Measurements from ENCODE around the gene EMILIN2. TPM values are rescaled to one million over a fixed set of nuclear protein-coding genes. Genes with fewer than 3 reads are reported as not detected.

The EMILIN2 gene
- polyA plus RNA-seq, 1 donor (not counting 4 experiments of a cell fraction or from before 2014, with no cell fraction given): 0.07 TPM

DNA sequence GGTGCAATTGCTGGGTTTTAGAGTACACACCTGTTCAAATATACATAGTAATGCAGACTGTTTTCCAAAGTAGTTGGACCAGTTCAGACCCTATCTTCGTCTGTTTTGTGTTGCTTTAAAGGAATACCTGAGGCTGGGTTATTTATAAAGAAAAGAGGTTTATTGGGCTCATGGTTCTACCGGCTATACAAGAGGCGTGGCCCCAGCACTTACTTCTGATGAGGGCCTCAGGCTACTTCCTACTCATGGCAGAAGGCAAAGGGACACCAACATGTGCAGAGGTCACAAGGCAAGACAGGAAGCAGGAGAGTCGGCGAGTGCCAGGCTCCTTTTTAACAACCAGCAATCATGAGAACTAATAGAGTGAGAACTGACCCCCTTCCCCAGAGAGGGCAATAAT, 21.9 kb upstream of the EMILIN2 start:
- no peak overlapping the region for H3K4me3 ChIP-seq (ENCODE audit: control insufficient read depth in 2 of 3, extremely low read depth in 1 of 3, insufficient read depth in 2 of 3, low read depth in 1 of 3, low read length in 3 of 3)
- DNase-seq (ENCODE audit: low read depth, low spot score) (no peak), FAIRE-seq (no peak)
- no peaks in the 10 kb centered on the region for H3K4me1 ChIP-seq (ENCODE audit: control insufficient read depth, extremely low read depth, insufficient read depth, low read length)
- H3K79me2 ChIP-seq (ENCODE audit: control insufficient read depth, insufficient read depth, low read length): no peaks in the 10 kb centered on the region
- no peaks in the 10 kb centered on the region for H3K27me3 ChIP-seq (ENCODE audit: control insufficient read depth, extremely low read depth, insufficient read depth, low read length)
- H3K9ac ChIP-seq (ENCODE audit: control insufficient read depth, extremely low read depth, insufficient read depth, low read length): no peak overlapping the region
- no peak overlapping the region for H2AFZ ChIP-seq (ENCODE audit: control insufficient read depth, low read length)
- no peaks in the 10 kb centered on the region for H3K9me3 ChIP-seq (ENCODE audit: control insufficient read depth, low read depth, low read length)
- H3K4me2 ChIP-seq (ENCODE audit: control insufficient read depth, extremely low read depth, insufficient read depth, low read depth, low read length): no peak overlapping the region
- no peaks in the 10 kb centered on the region for H3K9me1 ChIP-seq (ENCODE audit: control insufficient read depth, extremely low read depth, insufficient read depth, low read length)
- dilution Hi-C loops (cut with MboI; ENCODE audit: extremely low pct_ligation_motif_present, low sequenced_read_pairs): no loop called here
- no peak overlapping the region for H3K27ac ChIP-seq (ENCODE audit: control insufficient read depth, insufficient read depth, low read length)
- no peaks in the 10 kb centered on the region for H3K36me3 ChIP-seq (ENCODE audit: control insufficient read depth in 2 of 2, extremely low read depth in 1 of 2, insufficient read depth in 2 of 2, low read length in 2 of 2)
- TF ChIP-seq EZH2 (IDR thresholded peaks at IDR 0.05; ENCODE audit: low read length): no peak
- TF ChIP-seq, protein P1, sequence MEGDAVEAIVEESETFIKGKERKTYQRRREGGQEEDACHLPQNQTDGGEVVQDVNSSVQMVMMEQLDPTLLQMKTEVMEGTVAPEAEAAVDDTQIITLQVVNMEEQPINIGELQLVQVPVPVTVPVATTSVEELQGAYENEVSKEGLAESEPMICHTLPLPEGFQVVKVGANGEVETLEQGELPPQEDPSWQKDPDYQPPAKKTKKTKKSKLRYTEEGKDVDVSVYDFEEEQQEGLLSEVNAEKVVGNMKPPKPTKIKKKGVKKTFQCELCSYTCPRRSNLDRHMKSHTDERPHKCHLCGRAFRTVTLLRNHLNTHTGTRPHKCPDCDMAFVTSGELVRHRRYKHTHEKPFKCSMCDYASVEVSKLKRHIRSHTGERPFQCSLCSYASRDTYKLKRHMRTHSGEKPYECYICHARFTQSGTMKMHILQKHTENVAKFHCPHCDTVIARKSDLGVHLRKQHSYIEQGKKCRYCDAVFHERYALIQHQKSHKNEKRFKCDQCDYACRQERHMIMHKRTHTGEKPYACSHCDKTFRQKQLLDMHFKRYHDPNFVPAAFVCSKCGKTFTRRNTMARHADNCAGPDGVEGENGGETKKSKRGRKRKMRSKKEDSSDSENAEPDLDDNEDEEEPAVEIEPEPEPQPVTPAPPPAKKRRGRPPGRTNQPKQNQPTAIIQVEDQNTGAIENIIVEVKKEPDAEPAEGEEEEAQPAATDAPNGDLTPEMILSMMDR (optimal IDR thresholded peaks at IDR 0.05 in 1 of 3, IDR thresholded peaks at IDR 0.05 in 1 of 3, conservative IDR thresholded peaks at IDR 0.05 in 1 of 3; ENCODE audit: extremely low read depth in 1 of 3, insufficient read depth in 2 of 3, low read length in 3 of 3): no peak
- no peaks in the 10 kb centered on the region for H4K20me1 ChIP-seq (ENCODE audit: control insufficient read depth, extremely low read depth, insufficient read depth, low read length)

DNA sequence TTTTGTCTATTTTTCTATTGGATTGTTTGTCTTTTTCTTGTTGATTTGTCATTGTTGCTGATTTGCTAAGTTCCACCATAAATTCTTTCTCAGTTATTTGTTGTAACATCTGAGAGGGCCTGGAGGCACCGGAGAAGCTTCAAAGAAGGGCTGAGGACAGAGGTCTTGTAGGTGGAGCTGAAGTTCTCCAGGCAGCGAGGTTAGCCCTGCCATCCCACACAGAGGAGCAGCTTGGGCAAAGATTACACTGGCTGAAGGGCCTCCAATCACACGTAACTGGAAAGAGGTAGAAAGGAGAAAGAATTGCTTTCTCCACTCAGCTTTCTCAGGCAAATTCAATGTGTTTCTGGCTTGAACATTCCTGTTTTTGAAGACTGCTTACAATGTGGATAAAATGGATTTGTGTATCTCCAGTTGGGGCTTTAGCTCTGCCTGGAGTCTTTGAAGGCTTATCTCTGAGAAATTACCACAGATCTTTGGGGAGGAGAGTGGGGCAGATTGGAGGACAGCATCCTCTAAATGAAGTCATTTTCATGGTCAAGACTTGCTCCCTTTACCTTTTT, 21.1 kb upstream of the EMILIN2 start:
- Histone ChIP-seq H3K27me3 (ENCODE audit: control insufficient read depth, extremely low read depth, insufficient read depth, low read length) (no peaks in the 10 kb centered on the region), H3K27ac (ENCODE audit: control insufficient read depth, insufficient read depth, low read length) (no peak overlapping the region), H3K4me3 (ENCODE audit: control insufficient read depth in 2 of 3, extremely low read depth in 1 of 3, insufficient read depth in 2 of 3, low read depth in 1 of 3, low read length in 3 of 3) (no peak overlapping the region), H3K9me3 (ENCODE audit: control insufficient read depth, low read depth, low read length) (no peaks in the 10 kb centered on the region), H3K79me2 (ENCODE audit: control insufficient read depth, insufficient read depth, low read length) (no peaks in the 10 kb centered on the region), H3K9me1 (ENCODE audit: control insufficient read depth, extremely low read depth, insufficient read depth, low read length) (no peaks in the 10 kb centered on the region), H3K4me1 (ENCODE audit: control insufficient read depth, extremely low read depth, insufficient read depth, low read length) (no peaks in the 10 kb centered on the region), H2AFZ (ENCODE audit: control insufficient read depth, low read length) (no peak overlapping the region), H3K4me2 (ENCODE audit: control insufficient read depth, extremely low read depth, insufficient read depth, low read depth, low read length) (no peak overlapping the region), H3K36me3 (ENCODE audit: control insufficient read depth in 2 of 2, extremely low read depth in 1 of 2, insufficient read depth in 2 of 2, low read length in 2 of 2) (no peaks in the 10 kb centered on the region), H4K20me1 (ENCODE audit: control insufficient read depth, extremely low read depth, insufficient read depth, low read length) (no peaks in the 10 kb centered on the region), H3K9ac (ENCODE audit: control insufficient read depth, extremely low read depth, insufficient read depth, low read length) (no peak overlapping the region)
- FAIRE-seq (no peak), DNase-seq (ENCODE audit: low read depth, low spot score) (no peak)
- dilution Hi-C loops (cut with MboI; ENCODE audit: extremely low pct_ligation_motif_present, low sequenced_read_pairs): no loop called here
- no peak for TF ChIP-seq EZH2 (IDR thresholded peaks at IDR 0.05; ENCODE audit: low read length)
- TF ChIP-seq, protein P1 (optimal IDR thresholded peaks at IDR 0.05 in 1 of 3, IDR thresholded peaks at IDR 0.05 in 1 of 3, conservative IDR thresholded peaks at IDR 0.05 in 1 of 3; ENCODE audit: extremely low read depth in 1 of 3, insufficient read depth in 2 of 3, low read length in 3 of 3): no peak

Data from keratinocyte (primary cell).